CD14-positive monocyte (primary cell): ENCODE results near the gene URB1. TPM values are rescaled to one million over a fixed set of nuclear protein-coding genes. Genes with fewer than 3 reads are reported as not detected.
A peak's percentile ranks its signal among the peaks of the same experiment; 100 is the strongest.

Experiments
- DNase-seq, 3 donors: peaks; one replicate each; pipeline ENCODE4 v3.0.0-alpha.2; 2011 to 2022
- H2AFZ ChIP-seq: 2 replicates; pipeline ENCODE4 v1.6.0; 2012; ENCODE audit warnings: mild to moderate bottlenecking, low read depth, low read length, inconsistent platforms; ENCODE audit not compliant: insufficient read depth, poor library complexity, severe bottlenecking
- H3K27ac ChIP-seq, 2 donors: 1 replicate in 1 of 2; 2 replicates in 1 of 2; pipeline ENCODE4 v1.5.1; 2012 to 2013; ENCODE audit warnings: low read length in 2 of 2, control low read depth in 1 of 2, inconsistent platforms in 1 of 2, low read depth in 1 of 2, mild to moderate bottlenecking in 1 of 2
- H3K27me3 ChIP-seq, 2 donors: one replicate each; pipeline versions ENCODE4 v1.6.0 to v1.6.1; 2011 to 2013; ENCODE audit warnings: low read length in 2 of 2; ENCODE audit not compliant: control insufficient read depth in 2 of 2, insufficient read depth in 2 of 2
- H3K36me3 ChIP-seq, 2 donors: replicated peaks in 1 of 2; 1 replicate in 1 of 2; 2 replicates in 1 of 2; pipeline versions ENCODE4 v1.5.1 to v1.6.1; 2012 to 2013; ENCODE audit warnings: low read length in 2 of 2, control low read depth in 1 of 2, inconsistent platforms in 1 of 2, mild to moderate bottlenecking in 1 of 2; ENCODE audit not compliant: insufficient read depth in 2 of 2, control insufficient read depth in 1 of 2
- H3K4me1 ChIP-seq, 2 donors: 1 replicate in 1 of 2; 2 replicates in 1 of 2; pipeline versions ENCODE4 v1.5.1 to v1.6.1; 2012 to 2013; ENCODE audit warnings: low read length in 2 of 2, control low read depth in 1 of 2, inconsistent platforms in 1 of 2, mild to moderate bottlenecking in 1 of 2, moderate library complexity in 1 of 2; ENCODE audit not compliant: insufficient read depth in 2 of 2, control insufficient read depth in 1 of 2
- H3K4me2 ChIP-seq: replicated peaks from 2 replicates; pipeline ENCODE3; 2012; ENCODE audit warnings: low read length, moderate library complexity, mild to moderate bottlenecking; ENCODE audit not compliant: poor library complexity, severe bottlenecking; ENCODE audit errors: extremely low read depth
- H3K4me3 ChIP-seq, 3 experiments: fragments of 200-600 bp in 1 of 3; sonication (generic) in 1 of 3; replicated peaks in 1 of 3; 1 replicate in 2 of 3; 2 replicates in 1 of 3; pipeline ENCODE4 v1.5.1; 2011 to 2013; ENCODE audit warnings: low read length in 3 of 3, mild to moderate bottlenecking in 3 of 3, control low read depth in 2 of 3, low read depth in 2 of 3, inconsistent platforms in 1 of 3, moderate library complexity in 1 of 3
- H3K79me2 ChIP-seq: 2 replicates; pipeline ENCODE4 v1.6.0; 2012; ENCODE audit warnings: mild to moderate bottlenecking, control low read depth, inconsistent platforms, low read length, moderate library complexity; ENCODE audit not compliant: insufficient read depth
- H3K9ac ChIP-seq: 2 replicates; pipeline ENCODE4 v1.6.0; 2017; ENCODE audit warnings: low read length, mild to moderate bottlenecking; ENCODE audit not compliant: insufficient read depth, poor library complexity, severe bottlenecking
- H3K9me3 ChIP-seq, 2 donors: replicated peaks in 1 of 2; 1 replicate in 1 of 2; 2 replicates in 1 of 2; pipeline versions ENCODE4 v1.5.1 to v1.6.1; 2012 to 2013; ENCODE audit warnings: low read length in 2 of 2, control low read depth in 1 of 2; ENCODE audit not compliant: control insufficient read depth in 1 of 2, insufficient read depth in 1 of 2
- H4K20me1 ChIP-seq: 2 replicates; pipeline ENCODE4 v1.6.0; 2012; ENCODE audit warnings: mild to moderate bottlenecking, low read length, control low read depth, moderate library complexity; ENCODE audit not compliant: insufficient read depth
- H3K27ac Mint-ChIP-seq, 7 donors: one replicate each; pipeline ENCODE4 v1.8.0; 2020; ENCODE audit warnings: mild to moderate bottlenecking in 7 of 7, mixed read lengths in 7 of 7, moderate library complexity in 6 of 7, inconsistent platforms in 2 of 7
- H3K27me3 Mint-ChIP-seq, 3 donors: one replicate each; pipeline ENCODE4 v1.8.0; 2021 to 2022; ENCODE audit warnings: low read depth in 3 of 3, mild to moderate bottlenecking in 3 of 3, mixed read lengths in 3 of 3, moderate library complexity in 3 of 3, inconsistent platforms in 1 of 3
- H3K36me3 Mint-ChIP-seq, 2 donors: one replicate each; pipeline ENCODE4 v1.8.0; 2020; ENCODE audit warnings: mixed read lengths in 2 of 2, inconsistent platforms in 1 of 2, mild to moderate bottlenecking in 1 of 2
- H3K4me1 Mint-ChIP-seq: one replicate; pipeline ENCODE4 v1.8.0; 2020; ENCODE audit warnings: mild to moderate bottlenecking, mixed read lengths
- H3K4me3 Mint-ChIP-seq, 2 donors: one replicate each; pipeline ENCODE4 v1.8.0; 2020; ENCODE audit warnings: mild to moderate bottlenecking in 2 of 2, mixed read lengths in 2 of 2, moderate library complexity in 1 of 2
- H3K9me3 Mint-ChIP-seq, 7 donors: one replicate each; pipeline ENCODE4 v1.8.0; 2020 to 2022; ENCODE audit warnings: mixed read lengths in 7 of 7, mild to moderate bottlenecking in 6 of 7, moderate library complexity in 6 of 7, inconsistent platforms in 2 of 7
- CTCF ChIP-seq: fragments of 200-600 bp; IDR thresholded peaks from one replicate; pipeline ENCODE4 v1.8.0; 2022; ENCODE audit warnings: antibody characterized with exemption, mild to moderate bottlenecking
- WGBS: methylation state at CpG from one replicate; pipeline ENCODE4 v1.1.5; 2013; ENCODE audit warnings: missing lambda C conversion rate; ENCODE audit not compliant: insufficient coverage; 5-methylcytosine and 5-hydroxymethylcytosine counted together
- intact Hi-C, 2 donors: fragments of 100-400 bp; cut with micrococcal nuclease; formaldehyde crosslinking; loops; one replicate each; pipeline versions ENCODE4 v1.15.0 to v1.15.1; 2023
- polyA plus RNA-seq, 3 donors: library from polyadenylated mRNA; depleted of rRNA in 1 of 3; unstranded in 2 of 3; stranded (reverse) in 1 of 3; fragments of 300-500 nt in 2 of 3; fragments of >200 nt in 1 of 3; fragmentation: Illumina TruSeq in 2 of 3; gene quantifications; 1 replicate in 2 of 3; 2 replicates in 1 of 3; pipeline ENCODE4 v1.2.3, GENCODE V29; 2012 to 2021

The URB1 gene
- polyA plus RNA-seq, 3 donors: 0.25 to 2.4 (median 0.47) TPM

GRCh38 chr21:32383812-32384211 is 9.0 kb downstream of the URB1 start:
- H3K9me3 Mint-ChIP-seq: no peaks in the 10 kb centered on the region
- Histone ChIP-seq H2AFZ (no peak overlapping the region), H4K20me1 (peaks cover 6% of the 10 kb centered on the region), H3K36me3 (peaks cover 44 to 71% of the 10 kb centered on the region in 2 donors), H3K4me2 (no peak overlapping the region), H3K4me1 (no peaks in the 10 kb centered on the region), H3K27me3 (no peaks in the 10 kb centered on the region), H3K9ac (no peak overlapping the region), H3K79me2 (peaks cover 22% of the 10 kb centered on the region), H3K9me3 (no peaks in the 10 kb centered on the region), H3K27ac (no peak overlapping the region), H3K4me3 (no peak overlapping the region)
- peaks cover 0 to 2% (median 0%) of the 10 kb centered on the region in 3 donors for H3K27me3 Mint-ChIP-seq
- H3K4me3 Mint-ChIP-seq: no peak overlapping the region
- H3K36me3 Mint-ChIP-seq: peaks cover 59 to 66% of the 10 kb centered on the region in 2 donors
- peaks cover 2% of the 10 kb centered on the region for H3K4me1 Mint-ChIP-seq
- 100% methylated on average over 5 of the region's 6 CpGs for WGBS
- TF ChIP-seq CTCF: no peak
- H3K27ac Mint-ChIP-seq: peak overlapping the region in 1 of 7 donors; percentile 37
- no peak for DNase-seq
- intact Hi-C loops: no loop called here

- Histone ChIP-seq H3K4me2 (no peak overlapping the region), H3K79me2 (peaks cover 6% of the 10 kb centered on the region), H2AFZ (no peak overlapping the region), H3K27me3 (no peaks in the 10 kb centered on the region), H3K27ac (no peak overlapping the region), H3K9me3 (no peaks in the 10 kb centered on the region), H3K4me1 (no peaks in the 10 kb centered on the region), H4K20me1 (peaks cover 6% of the 10 kb centered on the region), H3K36me3 (peaks cover 59 to 82% of the 10 kb centered on the region in 2 donors), H3K9ac (no peak overlapping the region), H3K4me3 (no peak overlapping the region)
- H3K9me3 Mint-ChIP-seq: no peaks in the 10 kb centered on the region
- WGBS: 100% methylated on average over 2 of the region's 10 CpGs
- intact Hi-C loops: no loop called here
- DNase-seq: no peak
- H3K4me1 Mint-ChIP-seq: no peaks in the 10 kb centered on the region
- H3K36me3 Mint-ChIP-seq: peaks cover 66 to 76% of the 10 kb centered on the region in 2 donors
- H3K27ac Mint-ChIP-seq: peak overlapping the region in 1 of 7 donors; percentile 25
- no peak overlapping the region for H3K4me3 Mint-ChIP-seq
- peaks cover 0 to 2% (median 0%) of the 10 kb centered on the region in 3 donors for H3K27me3 Mint-ChIP-seq
- no peak for TF ChIP-seq CTCF
Observed at GRCh38 chr21:32382108-32382644, 10.6 kb downstream of the URB1 start.
